T-cell (primary cell): ENCODE data around the gene JMJD8. TPM values are rescaled to one million over a fixed set of nuclear protein-coding genes. Genes with fewer than 3 reads are reported as not detected.
A peak's percentile ranks its signal among the peaks of the same experiment; 100 is the strongest.

ENCODE experiments used
- ATAC-seq, 4 experiments: fragments of 200-7000 bp in 3 of 4; fragments of 150-1000 bp in 1 of 4; cut with Tn5 transposase; replicated peaks in 1 of 4; 1 replicate in 3 of 4; 2 replicates in 1 of 4; pipeline ENCODE4 v1.10.0; 2021; ENCODE audit warnings: moderate library complexity in 3 of 4, mild to moderate bottlenecking in 2 of 4, moderate number of reproducible peaks in 1 of 4
- CTCF ChIA-PET, 2 donors: fragments of 300-600 bp; sonication (Branson Sonifier 250); formaldehyde crosslinking; loops; one replicate each; lab custom pipeline; 2022; ENCODE audit warnings: antibody characterized with exemption in 2 of 2; lab: Charles Lee
- POLR2A ChIA-PET, 2 donors: fragments of 300-600 bp; sonication (Branson Sonifier 250); formaldehyde crosslinking; loops; one replicate each; lab custom pipeline; 2022; ENCODE audit warnings: antibody characterized with exemption in 2 of 2; lab: Charles Lee
- DNase-seq, 35 experiments: peaks; one replicate each; pipeline versions ENCODE4 v3.0.0 to v3.0.0-alpha.2; 2013 to 2023
- H3K27ac ChIP-seq: one replicate; pipeline ENCODE4 v1.5.1; 2013; ENCODE audit warnings: low read length
- H3K27me3 ChIP-seq, 2 experiments: replicated peaks in 1 of 2; 1 replicate in 1 of 2; 2 replicates in 1 of 2; pipeline versions ENCODE4 v1.6.1 to v1.7.0; 2013; ENCODE audit warnings: low read length in 1 of 2, mixed read lengths in 1 of 2; ENCODE audit not compliant: control insufficient read depth in 2 of 2, insufficient read depth in 2 of 2; ENCODE audit errors: extremely low read depth in 1 of 2
- H3K36me3 ChIP-seq, 2 donors: 1 replicate in 1 of 2; 2 replicates in 1 of 2; pipeline versions ENCODE4 v1.6.1 to v1.7.0; 2013; ENCODE audit warnings: low read length in 1 of 2; ENCODE audit not compliant: control insufficient read depth in 2 of 2, insufficient read depth in 1 of 2; ENCODE audit errors: extremely low read depth in 1 of 2
- H3K4me1 ChIP-seq, 2 experiments: 1 replicate in 1 of 2; 2 replicates in 1 of 2; pipeline versions ENCODE4 v1.6.1 to v1.7.0; 2013; ENCODE audit warnings: low read length in 2 of 2, mixed read lengths in 1 of 2; ENCODE audit not compliant: insufficient read depth in 2 of 2, control insufficient read depth in 1 of 2; ENCODE audit errors: extremely low read depth in 1 of 2
- H3K4me3 ChIP-seq, 2 donors: 1 replicate in 1 of 2; 2 replicates in 1 of 2; pipeline versions ENCODE4 v1.5.1 to v1.7.0; 2013; ENCODE audit warnings: mild to moderate bottlenecking in 2 of 2, low read length in 1 of 2, moderate library complexity in 1 of 2; ENCODE audit not compliant: control insufficient read depth in 1 of 2; ENCODE audit errors: extremely low read depth in 1 of 2
- H3K9me3 ChIP-seq: 2 replicates; pipeline ENCODE4 v1.7.0; 2013
- H3K27ac Mint-ChIP-seq, 2 donors: one replicate each; pipeline ENCODE4 v1.8.0; 2020 to 2021; ENCODE audit warnings: mild to moderate bottlenecking in 2 of 2, mixed read lengths in 2 of 2
- H3K27me3 Mint-ChIP-seq, 2 donors: one replicate each; pipeline ENCODE4 v1.8.0; 2021 to 2022; ENCODE audit warnings: mixed read lengths in 2 of 2
- H3K36me3 Mint-ChIP-seq: one replicate; pipeline ENCODE4 v1.8.0; 2021; ENCODE audit warnings: mixed read lengths
- H3K4me1 Mint-ChIP-seq, 3 donors: one replicate each; pipeline ENCODE4 v1.8.0; 2020 to 2022; ENCODE audit warnings: mixed read lengths in 3 of 3, mild to moderate bottlenecking in 1 of 3
- H3K4me3 Mint-ChIP-seq, 3 donors: one replicate each; pipeline ENCODE4 v1.8.0; 2020 to 2022; ENCODE audit warnings: mild to moderate bottlenecking in 3 of 3, mixed read lengths in 3 of 3, moderate library complexity in 3 of 3
- H3K9me3 Mint-ChIP-seq, 3 donors: one replicate each; pipeline ENCODE4 v1.8.0; 2020 to 2022; ENCODE audit warnings: mixed read lengths in 3 of 3
- WGBS: methylation state at CpG from one replicate; pipeline ENCODE4 v1.1.5; 2013; ENCODE audit warnings: missing lambda C conversion rate; ENCODE audit not compliant: insufficient coverage; 5-methylcytosine and 5-hydroxymethylcytosine counted together
- total RNA-seq, 35 experiments: library from RNA in 6 of 35; stranded (reverse) in 6 of 35; fragments of 120-200 nt in 1 of 35; gene quantifications; one replicate each; pipeline versions ENCODE4 v1.2.1 to v1.2.4 and lab custom pipeline; 2013 to 2026

JMJD8 gene
- total RNA-seq, 5 donors from 2014 or later (not counting 1 experiment from before 2014, with no cell fraction given) = 27.3 to 54.4 (median 49.1) TPM

DNA sequence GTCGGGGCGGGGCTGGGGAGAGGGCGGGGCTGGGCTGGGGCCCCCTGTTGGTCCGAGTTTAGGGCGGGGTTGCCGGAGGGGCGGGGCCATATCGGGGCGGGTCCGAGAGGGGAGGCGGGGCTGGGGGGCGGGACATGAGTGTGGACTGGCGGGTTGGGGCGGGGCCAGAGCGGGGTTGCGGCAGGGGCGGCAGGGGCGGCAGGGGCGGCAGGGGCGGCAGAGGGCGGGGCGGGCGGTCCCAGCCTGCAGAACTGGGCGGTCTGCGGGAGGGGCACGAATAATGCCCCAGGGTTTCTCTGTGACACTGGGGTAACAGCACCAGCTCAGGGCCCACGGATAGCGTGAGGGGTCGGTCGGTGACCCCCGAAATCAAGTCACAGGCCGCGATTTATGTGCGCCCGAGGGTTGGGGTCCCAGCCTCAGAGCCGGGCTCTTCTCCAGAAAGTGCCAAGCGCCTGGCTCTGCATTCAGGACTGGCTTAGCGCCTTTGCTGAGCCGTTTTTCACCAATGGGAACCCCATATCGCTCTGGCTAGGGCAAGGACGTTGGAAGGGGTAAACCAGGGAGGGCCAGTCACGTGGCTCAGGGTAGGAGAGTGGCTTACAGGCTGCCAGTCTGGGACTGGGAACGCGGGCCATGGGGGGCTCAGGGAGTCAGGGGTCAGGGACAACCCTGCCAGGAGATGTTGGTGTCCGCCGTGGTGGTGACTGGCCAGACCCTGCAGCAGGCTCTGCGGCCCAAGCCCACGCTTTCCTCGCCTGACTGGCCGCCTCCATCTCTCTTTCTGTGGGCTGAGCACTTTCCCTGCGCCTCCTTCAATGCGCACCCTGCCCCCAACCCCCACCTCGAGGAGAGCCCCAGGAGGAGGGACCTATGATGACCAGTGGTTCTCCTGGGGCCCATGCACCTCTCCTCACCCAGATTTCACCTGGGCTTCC is 46.8 kb downstream of the JMJD8 start:
- H3K27ac ChIP-seq = no peak overlapping the region
- no peaks in the 10 kb centered on the region for H3K27me3 ChIP-seq
- Mint-ChIP-seq H3K27me3 (peaks cover 0 to 3% of the 10 kb centered on the region in 2 donors), H3K4me3 (peak overlapping the region; percentile 94 to 99 (median 95)), H3K27ac (peak overlapping the region in 1 of 2 donors; percentile 97), H3K9me3 (no peaks in the 10 kb centered on the region), H3K36me3 (no peaks in the 10 kb centered on the region), H3K4me1 (peaks cover 7 to 8% (median 8%) of the 10 kb centered on the region in 3 donors)
- WGBS = 31% methylated on average over 40 of the region's 53 CpGs
- ChIA-PET CTCF (interaction anchor here in 1 of 2 donors (1.1 kb wide), 1 partner anchor 49 kb away, joined by 3 read pairs; no protein-coding TSS in a partner anchor), POLR2A (no interaction called here)
- H3K4me3 ChIP-seq = peak overlapping the region; percentile 87 to 96
- peaks cover 5 to 9% of the 10 kb centered on the region in 2 donors for H3K36me3 ChIP-seq
- H3K4me1 ChIP-seq = peaks cover 9 to 42% of the 10 kb centered on the region in 2 experiments
- H3K9me3 ChIP-seq = no peaks in the 10 kb centered on the region
- DNase-seq (peak in 32 of 35 experiments; percentile 29 to 90 (median 81)), ATAC-seq (peak; percentile 55 to 68 (median 64))

DNA sequence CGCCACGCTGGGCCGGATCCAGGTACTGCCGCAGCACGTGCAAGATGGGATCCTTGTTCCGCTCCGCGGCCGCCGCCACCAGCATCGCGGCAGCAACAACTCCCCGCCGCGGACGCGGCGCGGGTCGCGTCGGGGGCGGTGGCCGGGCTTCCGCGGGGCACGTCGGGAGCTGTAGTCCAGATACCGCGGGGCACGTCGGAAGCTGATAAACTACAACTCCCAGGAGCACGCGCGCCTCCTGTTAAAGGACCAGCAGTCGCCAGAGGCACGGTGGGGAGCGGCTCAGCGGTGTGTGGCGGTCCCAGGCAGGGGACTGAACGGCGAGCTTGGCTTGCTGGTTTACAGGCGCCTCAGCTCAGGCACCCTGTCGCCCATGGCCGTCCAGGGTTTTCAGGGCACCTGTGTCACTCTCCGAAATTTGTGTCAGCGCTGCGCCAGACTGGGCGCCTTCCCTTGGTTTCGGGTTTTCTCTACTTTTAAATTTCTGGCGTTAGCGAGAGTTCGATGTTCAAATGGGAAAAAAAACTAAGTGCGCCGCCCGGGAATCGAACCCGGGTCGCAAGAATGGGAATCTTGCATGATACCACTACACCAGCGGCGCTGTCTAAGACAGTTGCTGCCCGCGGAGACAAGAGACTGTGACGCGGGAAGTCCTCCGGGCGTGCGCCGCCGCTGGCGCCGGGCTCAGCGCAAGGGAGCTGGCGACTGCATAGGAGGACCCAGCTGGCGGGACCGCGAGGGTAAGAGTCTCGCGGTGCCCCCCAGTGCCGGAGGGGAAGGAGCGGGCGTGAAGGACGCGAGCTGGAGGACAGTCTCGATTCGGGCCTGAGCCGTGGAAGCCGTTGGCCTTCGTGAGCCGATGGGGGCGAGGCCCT is 47.7 kb downstream of the JMJD8 start, which contains the start of gene METTL26:
Gene METTL26 (minus strand): TSS at position 100 of the 875 bp plus-strand sequence. CDS start 15 bp downstream, at position 85.
- H3K9me3 Mint-ChIP-seq = no peaks in the 10 kb centered on the region
- peak within 1 kb of the TSS; percentile 97 to 98 for H3K27ac Mint-ChIP-seq
- WGBS = under 1% methylated on average over 90 of the region's 91 CpGs
- H3K36me3 Mint-ChIP-seq = no peaks in the 10 kb centered on the region
- DNase-seq (peak; percentile 87 to 96 (median 92)), ATAC-seq (peak; percentile 85 to 88 (median 87))
- Histone ChIP-seq H3K9me3 (no peaks in the 10 kb centered on the region), H3K4me3 (peak within 1 kb of the TSS; percentile 87 to 96), H3K27me3 (no peaks in the 10 kb centered on the region), H3K4me1 (peaks cover 9 to 40% of the 10 kb centered on the region in 2 experiments), H3K36me3 (peaks cover 5 to 9% of the 10 kb centered on the region in 2 donors), H3K27ac (peak within 1 kb of the TSS; percentile 78)
- CTCF ChIA-PET = interaction anchor here in 1 of 2 donors (1.1 to 1.2 kb wide), 2 partner anchors 48 to 57 kb away, joined by 3 read pairs; no protein-coding TSS in a partner anchor
- H3K4me1 Mint-ChIP-seq = peaks cover 7 to 8% (median 8%) of the 10 kb centered on the region in 3 donors
- peak within 1 kb of the TSS; percentile 94 to 99 (median 95) for H3K4me3 Mint-ChIP-seq
- POLR2A ChIA-PET = no interaction called here
- peaks cover 0 to 3% of the 10 kb centered on the region in 2 donors for H3K27me3 Mint-ChIP-seq

- peak in 1 of 4 experiments; percentile 2 for ATAC-seq
- H3K9me3 Mint-ChIP-seq = no peaks in the 10 kb centered on the region
- WGBS = 4% methylated on average over 47 of the region's 55 CpGs
- no peak overlapping the region for H3K27ac ChIP-seq
- H3K36me3 Mint-ChIP-seq = no peaks in the 10 kb centered on the region
- no peaks in the 10 kb centered on the region for H3K9me3 ChIP-seq
- peaks cover 0 to 3% of the 10 kb centered on the region in 2 donors for H3K27me3 Mint-ChIP-seq
- POLR2A ChIA-PET = no interaction called here
- no peaks in the 10 kb centered on the region for H3K27me3 ChIP-seq
- peak overlapping the region; percentile 65 to 99 (median 94) for H3K4me3 Mint-ChIP-seq
- DNase-seq = peak in 1 of 35 experiments; percentile 27
- peaks cover 7 to 8% (median 8%) of the 10 kb centered on the region in 3 donors for H3K4me1 Mint-ChIP-seq
- CTCF ChIA-PET = interaction anchor here in 1 of 2 donors (1.2 kb wide), 1 partner anchor 57 kb away, joined by 3 read pairs; no protein-coding TSS in a partner anchor
- peaks cover 5 to 9% of the 10 kb centered on the region in 2 donors for H3K36me3 ChIP-seq
- H3K4me1 ChIP-seq = peaks cover 9 to 37% of the 10 kb centered on the region in 2 experiments
- no peak overlapping the region for H3K27ac Mint-ChIP-seq
- H3K4me3 ChIP-seq = peak overlapping the region; percentile 87 to 96
Observed at GRCh38 chr16:635573-636205, 48.4 kb downstream of the JMJD8 start.

DNA sequence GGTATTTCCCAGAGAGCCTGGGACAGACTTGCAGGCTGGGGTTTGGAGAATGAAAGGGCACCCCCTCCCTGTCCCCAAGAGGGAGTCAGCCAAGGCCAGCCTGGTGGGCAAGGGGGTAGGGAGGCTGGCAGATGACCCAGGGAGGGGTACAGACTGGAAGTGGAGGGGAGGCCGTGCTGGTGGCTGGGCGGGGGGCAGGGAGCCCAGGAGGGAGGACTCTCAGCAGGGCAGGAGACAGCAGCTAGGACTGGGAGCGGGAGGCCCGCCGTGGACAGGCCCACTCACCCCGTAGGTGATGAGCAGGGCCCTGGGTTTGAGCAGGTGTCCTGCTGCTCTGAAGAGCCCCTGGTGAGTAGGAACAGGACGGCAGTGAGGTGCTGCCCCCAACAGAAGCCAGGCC is 49.1 kb downstream of the JMJD8 start:
- ChIA-PET POLR2A (no interaction called here), CTCF (no interaction called here)
- no peaks in the 10 kb centered on the region for H3K27me3 ChIP-seq
- peak overlapping the region in 1 of 2 donors; percentile 87 for H3K4me3 ChIP-seq
- H3K27ac ChIP-seq = no peak overlapping the region
- Mint-ChIP-seq H3K4me1 (peaks cover 7 to 8% (median 8%) of the 10 kb centered on the region in 3 donors), H3K27me3 (peaks cover 0 to 3% of the 10 kb centered on the region in 2 donors), H3K4me3 (peak overlapping the region; percentile 62 to 74 (median 68)), H3K36me3 (no peaks in the 10 kb centered on the region), H3K27ac (no peak overlapping the region), H3K9me3 (no peaks in the 10 kb centered on the region)
- no peak for ATAC-seq
- peaks cover 5 to 9% of the 10 kb centered on the region in 2 donors for H3K36me3 ChIP-seq
- peaks cover 9 to 34% of the 10 kb centered on the region in 2 experiments for H3K4me1 ChIP-seq
- no peaks in the 10 kb centered on the region for H3K9me3 ChIP-seq
- DNase-seq = no peak
- 50% methylated on average over 1 of the region's 7 CpGs for WGBS

DNA sequence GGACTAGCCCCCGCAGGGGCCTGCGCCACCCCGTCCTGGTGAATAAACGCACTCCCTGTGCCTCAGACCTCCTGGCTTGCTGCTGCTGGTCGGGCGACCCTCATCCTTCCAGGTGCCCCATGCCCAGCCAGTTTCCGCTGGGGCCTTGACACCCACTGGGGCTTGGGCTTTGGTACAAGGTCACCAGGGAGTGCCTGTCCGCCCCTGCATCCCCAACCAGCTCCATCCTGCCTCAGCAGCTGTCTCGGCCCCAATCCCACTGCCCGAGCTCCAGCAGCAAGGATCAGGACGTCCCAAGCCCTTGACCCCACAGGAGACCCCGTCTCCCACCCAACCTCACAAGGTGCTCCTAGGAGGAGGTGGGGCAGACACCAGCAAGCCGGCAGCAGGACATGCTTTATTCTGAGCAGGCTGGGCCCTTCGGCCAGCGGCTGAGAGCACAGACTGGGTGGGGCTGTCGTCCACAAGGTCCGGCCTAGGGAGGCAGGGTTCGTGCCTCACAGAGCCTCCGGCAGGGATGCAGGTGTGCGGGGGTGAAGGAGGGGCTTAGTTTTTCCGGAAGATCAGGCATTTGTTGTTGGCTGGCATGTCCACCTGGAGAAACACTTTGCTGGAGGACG is 50.0 kb downstream of the JMJD8 start:
- 97% methylated on average over 18 of the region's 22 CpGs for WGBS
- H3K27me3 Mint-ChIP-seq = peaks cover 0 to 3% of the 10 kb centered on the region in 2 donors
- ChIA-PET CTCF (no interaction called here), POLR2A (no interaction called here)
- Histone ChIP-seq H3K4me1 (peaks cover 9 to 34% of the 10 kb centered on the region in 2 experiments), H3K36me3 (peaks cover 5 to 9% of the 10 kb centered on the region in 2 donors), H3K9me3 (no peaks in the 10 kb centered on the region), H3K27ac (no peak overlapping the region), H3K4me3 (no peak overlapping the region), H3K27me3 (no peaks in the 10 kb centered on the region)
- H3K36me3 Mint-ChIP-seq = no peaks in the 10 kb centered on the region
- no peak overlapping the region for H3K27ac Mint-ChIP-seq
- peaks cover 7 to 8% (median 8%) of the 10 kb centered on the region in 3 donors for H3K4me1 Mint-ChIP-seq
- peak overlapping the region; percentile 50 to 68 (median 60) for H3K4me3 Mint-ChIP-seq
- no peak for DNase-seq
- H3K9me3 Mint-ChIP-seq = no peaks in the 10 kb centered on the region
- no peak for ATAC-seq
